GM19438 (cell line): ENCODE data around the gene RNF149.
A peak's percentile ranks its signal among the peaks of the same experiment; 100 is the strongest.
"Not testable (repeated sequence)": the region's sequence is repeated elsewhere in the genome, so short reads cannot be mapped to it uniquely, and the experiment has no call there.

Source experiments
- ATAC-seq: cut with Tn5 transposase; IDR thresholded peaks from one replicate; pipeline ENCODE4 v1.9.1; 2021; ENCODE audit warnings: low read depth; ENCODE audit not compliant: unreplicated experiment

Gene RNF149

DNA sequence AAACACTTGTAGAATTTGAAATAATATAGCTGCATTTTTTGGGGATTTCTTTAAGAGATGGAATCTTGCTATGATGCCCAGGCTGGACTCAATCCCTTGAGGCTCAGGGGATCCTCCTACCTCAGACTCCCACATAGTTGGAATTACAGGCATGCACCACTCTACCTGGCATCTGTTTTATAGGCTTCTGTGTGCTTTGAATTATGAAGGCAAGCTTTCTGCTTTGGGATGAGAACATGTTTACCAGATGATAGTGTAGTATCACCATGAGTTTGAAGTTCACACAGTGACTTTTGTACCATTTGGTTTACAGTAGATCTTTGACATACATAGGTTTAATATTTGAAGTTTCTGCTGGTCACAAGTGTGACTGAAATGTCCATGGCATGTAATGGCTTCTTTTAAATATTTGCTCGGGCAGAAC, 45.1 kb downstream of the RNF149 start:
- ATAC-seq = no peak

DNA sequence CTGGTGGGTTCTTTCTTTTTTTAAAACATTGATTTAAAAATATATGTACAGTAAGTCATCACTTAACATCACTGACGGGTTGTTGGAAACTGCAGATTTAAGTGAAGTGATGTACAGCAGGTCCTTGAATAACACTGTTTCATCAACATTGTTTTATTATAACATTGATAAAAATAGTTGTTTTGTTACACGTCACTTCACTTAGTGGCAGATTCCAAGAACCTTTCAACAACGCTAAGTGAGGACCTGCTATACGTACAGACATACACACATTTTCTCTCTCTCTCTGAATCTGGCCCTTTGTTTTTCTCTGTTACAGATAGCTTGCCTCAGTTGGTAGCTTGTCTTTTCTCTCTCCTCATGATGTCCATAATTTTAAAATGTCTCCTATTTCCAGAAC, 46.4 kb downstream of the RNF149 start:
- ATAC-seq = no peak

DNA sequence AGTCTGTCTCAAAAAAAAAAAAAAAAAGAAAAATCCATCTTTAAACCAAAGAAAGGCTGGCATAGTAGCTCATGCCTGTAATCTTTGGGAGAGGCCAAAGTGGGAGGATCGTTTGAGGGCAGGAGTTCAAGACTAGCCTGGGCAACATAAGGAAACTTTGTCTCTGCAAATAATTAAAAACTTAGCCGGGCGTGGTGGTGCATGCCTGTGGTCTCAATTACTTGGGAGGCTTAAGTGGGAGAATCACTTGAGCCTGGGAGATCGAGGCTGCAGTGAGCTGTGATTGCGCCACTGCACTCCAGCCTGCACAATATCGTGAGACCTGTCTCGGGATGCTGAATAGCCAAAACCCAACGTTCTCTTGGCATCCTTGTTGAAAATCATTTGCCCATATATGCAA, 49.7 kb downstream of the RNF149 start:
- ATAC-seq = no peak

GRCh38 chr2:101256316-101256715, 52.2 kb downstream of the RNF149 start:
- ATAC-seq = no peak

DNA sequence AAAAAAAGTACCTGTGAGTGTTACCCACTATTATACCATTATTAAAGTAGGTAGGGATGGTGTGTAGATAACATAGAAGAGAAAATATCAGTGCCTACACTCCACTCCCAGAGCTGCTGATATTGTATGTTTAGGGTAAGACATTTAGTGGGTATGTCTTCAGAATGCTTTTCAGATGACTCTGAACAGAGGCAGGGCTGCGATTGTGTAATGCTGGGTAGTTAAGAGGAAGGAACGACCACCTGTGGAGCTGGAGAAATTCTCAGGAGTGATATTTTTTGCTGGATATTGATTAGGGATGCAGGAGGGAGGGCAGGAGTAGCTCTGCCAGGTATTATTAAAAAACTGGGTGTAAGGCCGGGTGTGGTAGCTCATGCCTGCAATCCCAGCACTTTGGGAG, 53.0 kb downstream of the RNF149 start:
- no peak for ATAC-seq

DNA sequence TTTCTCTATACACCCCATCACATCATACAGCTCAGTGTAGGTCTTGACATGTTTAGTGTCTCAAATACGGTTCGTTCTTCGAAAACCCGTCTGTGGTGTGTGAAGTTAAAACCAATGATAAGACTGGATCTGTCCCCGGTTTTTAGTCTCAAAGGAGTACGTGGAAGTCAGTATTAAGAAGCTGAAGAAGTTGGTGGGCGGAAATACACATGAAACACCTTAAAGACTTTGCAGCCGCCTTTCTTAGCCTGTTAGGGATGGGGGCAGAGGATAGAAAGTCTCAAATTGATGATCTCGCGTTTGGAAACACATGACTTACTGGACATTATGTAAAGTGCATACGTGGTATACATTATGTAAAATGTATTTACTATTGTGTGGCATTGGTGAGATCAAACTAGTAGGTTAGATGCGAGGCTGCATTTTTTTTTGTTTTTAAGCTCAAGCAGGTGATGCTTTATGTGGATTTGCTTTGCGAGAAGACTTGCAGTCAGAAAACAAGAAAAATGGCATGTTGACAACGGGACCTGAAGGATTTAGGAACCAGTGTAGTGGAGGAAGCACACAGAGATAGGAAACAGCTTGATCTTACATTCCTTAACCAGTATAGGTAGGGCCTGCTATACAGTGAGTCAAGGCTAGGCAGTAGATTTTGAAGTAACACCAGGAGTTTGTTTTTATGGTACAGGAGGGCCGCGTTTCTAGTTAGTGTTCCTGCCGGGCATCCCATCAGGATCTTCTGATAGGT, 54.6 kb downstream of the RNF149 start:
- no peak for ATAC-seq

GRCh38 chr2:101253013-101253702, 55.3 kb downstream of the RNF149 start:
- ATAC-seq = peak; percentile 50

GRCh38 chr2:101252408-101253012, 56.0 kb downstream of the RNF149 start, which contains the start of gene CNOT11:
TSS of gene CNOT11 (plus strand) at chr2:101252886. CDS start at chr2:101252965, 79 bp downstream.
- peak; percentile 87 for ATAC-seq

DNA sequence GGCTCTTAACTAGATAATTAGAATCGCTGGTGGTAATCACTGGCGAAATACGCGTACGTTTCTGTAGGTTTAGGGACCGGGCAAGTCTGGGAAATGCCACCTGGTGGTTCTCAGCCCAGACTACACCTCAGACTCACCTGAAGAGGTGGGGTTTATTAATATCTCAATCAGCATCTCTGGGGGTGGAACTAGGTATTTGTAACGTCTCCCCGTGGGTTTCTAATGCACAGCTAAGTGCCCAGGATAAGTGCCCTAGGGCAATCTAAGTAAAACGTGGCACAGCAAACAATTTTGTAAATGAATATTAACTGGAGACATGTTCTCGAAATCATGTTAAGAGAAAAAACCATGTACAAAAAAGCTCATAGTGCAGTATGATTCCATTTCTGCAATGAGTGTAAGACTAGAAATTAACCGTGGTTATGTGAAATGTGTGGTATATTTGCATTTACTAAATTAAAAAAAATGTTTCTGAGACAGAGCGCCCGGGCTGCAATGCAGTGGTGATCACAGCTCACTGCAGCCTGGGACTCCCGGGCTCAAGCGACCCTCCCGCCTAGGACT, 56.6 kb downstream of the RNF149 start:
- ATAC-seq = peak; percentile 57

- ATAC-seq = not testable (repeated sequence)
Measured at GRCh38 chr2:101251246-101251781, 57.2 kb downstream of the RNF149 start.

DNA sequence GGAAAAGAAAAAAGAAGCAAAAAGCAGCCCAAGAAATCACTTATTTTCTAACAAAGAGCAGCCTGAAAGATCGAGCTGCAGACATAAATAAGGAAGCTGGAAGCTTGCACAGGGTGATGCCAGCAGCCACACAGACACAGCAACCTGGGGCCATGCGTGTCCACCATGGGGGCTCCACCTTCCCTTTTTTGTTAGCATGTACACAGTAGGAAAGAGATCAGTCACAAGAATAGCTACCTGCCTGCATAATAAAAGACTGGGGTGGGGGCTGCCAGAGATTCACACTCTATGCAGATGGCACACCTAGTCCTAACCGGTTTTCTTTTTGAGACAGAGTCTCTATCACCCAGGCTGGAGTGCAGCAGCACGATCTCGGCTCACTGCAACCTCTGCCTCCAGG, 58.7 kb downstream of the RNF149 start:
- no peak for ATAC-seq

GRCh38 chr2:101248756-101249155, 59.7 kb downstream of the RNF149 start:
- not testable (repeated sequence) for ATAC-seq

GRCh38 chr2:101245468-101245867, 63.0 kb downstream of the RNF149 start:
- not testable (repeated sequence) for ATAC-seq

DNA sequence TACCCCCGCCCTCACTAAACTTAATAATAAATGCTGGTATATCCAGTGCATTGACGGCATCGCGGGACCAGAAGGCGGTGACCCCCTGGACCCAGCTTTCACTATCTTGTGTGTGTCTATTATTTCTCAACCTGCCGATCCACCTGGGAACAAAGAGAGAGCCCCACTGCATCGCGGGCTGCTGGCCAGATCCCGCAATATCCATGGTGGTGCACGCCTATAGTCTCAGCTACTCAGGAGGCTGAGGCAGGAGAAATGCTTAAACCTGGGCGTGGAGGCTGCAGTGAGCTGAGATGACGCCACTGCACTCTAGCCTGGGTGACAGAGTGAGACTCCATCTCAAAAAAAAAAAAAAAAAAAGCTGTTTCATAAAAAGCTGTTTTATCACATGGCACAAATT, 63.6 kb downstream of the RNF149 start:
- not testable (repeated sequence) for ATAC-seq

GRCh38 chr2:101244373-101244772, 64.1 kb downstream of the RNF149 start:
- not testable (repeated sequence) for ATAC-seq

GRCh38 chr2:101241158-101241557, 67.3 kb downstream of the RNF149 start:
- ATAC-seq = no peak

GRCh38 chr2:101240694-101241093, 67.8 kb downstream of the RNF149 start:
- ATAC-seq = not testable (repeated sequence)

DNA sequence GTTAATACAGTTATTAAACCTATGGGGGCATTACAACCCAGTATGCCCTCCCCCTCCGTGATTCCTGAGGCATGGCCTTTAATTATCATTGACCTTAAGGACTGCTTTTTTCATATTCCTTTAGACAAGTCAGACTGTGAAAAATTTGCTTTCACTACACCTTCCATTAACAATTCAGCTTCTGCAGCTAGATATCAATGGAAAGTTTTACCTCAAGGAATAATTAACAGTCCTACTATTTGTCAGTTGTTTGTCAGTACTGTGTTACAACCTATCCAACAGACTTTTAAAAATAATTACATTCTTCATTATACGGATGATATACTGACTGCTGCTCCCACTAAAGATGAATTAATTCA, 68.8 kb downstream of the RNF149 start:
- not testable (repeated sequence) for ATAC-seq

DNA sequence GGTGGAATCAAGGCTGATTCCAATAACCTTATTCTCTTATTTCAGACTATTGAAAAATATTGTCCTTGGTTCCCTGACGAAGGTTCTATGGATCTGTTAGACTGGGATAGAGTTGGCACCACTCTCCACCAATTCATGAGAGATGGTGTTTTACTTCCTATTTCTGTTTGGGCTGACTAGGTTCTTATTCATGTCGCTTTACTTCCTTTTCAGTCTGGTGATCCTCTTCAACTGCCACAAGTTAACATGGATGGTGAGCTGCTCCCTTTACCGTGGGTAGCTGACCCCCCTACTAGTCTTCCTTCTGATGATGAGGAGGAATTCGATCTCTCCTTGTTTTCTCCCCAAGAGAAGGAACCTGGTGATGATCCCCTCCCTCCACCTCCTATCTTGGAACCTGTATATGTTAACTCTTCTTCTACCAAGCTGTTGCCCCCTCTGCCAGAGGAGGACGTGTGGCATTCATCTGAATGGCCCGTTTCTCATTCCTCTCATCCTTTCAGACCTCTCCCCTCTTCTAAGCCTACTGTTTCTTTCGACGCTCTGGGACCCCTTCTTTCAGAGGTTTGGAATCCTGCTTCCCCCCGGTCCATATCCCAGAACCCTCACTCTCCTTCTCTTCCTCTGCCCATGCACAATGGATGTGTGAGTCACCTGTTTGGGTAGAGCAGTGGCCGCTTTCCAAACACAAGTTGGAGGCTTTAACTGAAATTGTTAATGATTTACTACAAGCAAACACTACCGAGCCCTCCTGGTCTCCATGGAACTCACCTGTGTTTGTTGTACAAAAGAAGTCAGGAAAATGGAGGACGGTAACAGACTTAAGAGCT, 69.4 kb downstream of the RNF149 start:
- no peak for ATAC-seq

- not testable (repeated sequence) for ATAC-seq
Measured at GRCh38 chr2:101237944-101238343, 70.6 kb downstream of the RNF149 start.
